ENCODE measurements around the gene ATP5PB.

DNA sequence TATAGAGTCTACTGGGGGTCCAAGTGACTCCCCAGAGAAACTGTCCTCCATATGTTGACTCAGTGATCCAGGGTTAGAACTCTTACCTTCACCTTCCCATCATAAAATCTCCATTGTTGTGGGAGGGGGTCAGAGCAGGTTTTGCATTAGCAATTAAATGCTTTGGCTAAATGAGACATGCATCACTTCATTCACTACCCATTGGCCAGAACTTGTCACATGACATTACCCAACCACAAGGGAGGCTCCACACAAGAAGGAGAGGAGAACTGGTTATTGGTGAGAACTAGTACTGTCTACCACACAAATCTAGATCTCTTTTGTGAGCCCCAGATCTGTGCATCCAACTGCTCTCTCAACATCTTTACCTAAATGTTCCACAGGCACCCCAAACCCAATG, 20.3 kb downstream of the ATP5PB start:
- TF ChIP-seq, protein P1, sequence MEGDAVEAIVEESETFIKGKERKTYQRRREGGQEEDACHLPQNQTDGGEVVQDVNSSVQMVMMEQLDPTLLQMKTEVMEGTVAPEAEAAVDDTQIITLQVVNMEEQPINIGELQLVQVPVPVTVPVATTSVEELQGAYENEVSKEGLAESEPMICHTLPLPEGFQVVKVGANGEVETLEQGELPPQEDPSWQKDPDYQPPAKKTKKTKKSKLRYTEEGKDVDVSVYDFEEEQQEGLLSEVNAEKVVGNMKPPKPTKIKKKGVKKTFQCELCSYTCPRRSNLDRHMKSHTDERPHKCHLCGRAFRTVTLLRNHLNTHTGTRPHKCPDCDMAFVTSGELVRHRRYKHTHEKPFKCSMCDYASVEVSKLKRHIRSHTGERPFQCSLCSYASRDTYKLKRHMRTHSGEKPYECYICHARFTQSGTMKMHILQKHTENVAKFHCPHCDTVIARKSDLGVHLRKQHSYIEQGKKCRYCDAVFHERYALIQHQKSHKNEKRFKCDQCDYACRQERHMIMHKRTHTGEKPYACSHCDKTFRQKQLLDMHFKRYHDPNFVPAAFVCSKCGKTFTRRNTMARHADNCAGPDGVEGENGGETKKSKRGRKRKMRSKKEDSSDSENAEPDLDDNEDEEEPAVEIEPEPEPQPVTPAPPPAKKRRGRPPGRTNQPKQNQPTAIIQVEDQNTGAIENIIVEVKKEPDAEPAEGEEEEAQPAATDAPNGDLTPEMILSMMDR (IDR thresholded peaks at IDR 0.05) = no peak
- TF ChIP-seq POLR2A (IDR thresholded peaks at IDR 0.05) (no peak), EP300 (IDR thresholded peaks at IDR 0.05) (no peak)
